ENCODE results near the gene PARP4. TPM values are rescaled to one million over a fixed set of nuclear protein-coding genes. Genes with fewer than 3 reads are reported as not detected.

PARP4 gene
- total and polyA plus RNA-seq, 2 donors (not counting 3 experiments of a cell fraction or from before 2014, with no cell fraction given): 37.1 to 71.7 TPM

DNA sequence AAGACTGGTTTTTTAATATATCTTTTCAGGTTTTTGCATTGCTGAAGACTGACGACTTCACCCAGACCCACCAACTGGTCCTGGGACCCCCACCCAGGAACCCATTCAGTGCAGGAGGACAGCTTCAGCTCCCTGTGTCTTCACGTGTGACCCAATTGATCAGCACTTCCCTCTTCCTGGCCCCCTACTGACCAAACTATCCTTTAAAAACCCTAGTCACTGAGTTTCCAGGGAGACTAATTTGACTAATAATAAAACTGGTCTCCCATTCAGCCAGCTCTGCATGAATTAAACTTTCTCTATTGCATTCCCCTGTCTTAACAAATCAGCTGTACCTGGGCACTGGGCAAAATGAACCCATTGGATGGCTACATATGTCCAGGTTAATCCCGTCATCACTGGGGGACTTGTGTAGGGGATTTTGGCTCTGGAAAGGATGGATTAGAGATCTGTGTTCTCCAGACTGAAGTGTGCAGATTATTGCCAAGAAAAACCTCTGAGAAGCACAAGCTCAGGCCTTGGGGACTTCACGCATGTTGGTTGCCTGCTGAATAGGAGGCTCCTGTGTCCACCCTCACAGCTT lies 16.3 kb upstream of the PARP4 start:
- no peaks in the 10 kb centered on the region for H3K36me3 ChIP-seq (ENCODE audit: control insufficient read depth in 2 of 2, extremely low read depth in 1 of 2, insufficient read depth in 2 of 2, low read length in 2 of 2)
- intact Hi-C loops (cut with micrococcal nuclease): no loop called here
- H4K20me1 ChIP-seq (replicated peaks; ENCODE audit: control insufficient read depth, extremely low read depth, insufficient read depth, low read length): no peaks in the 10 kb centered on the region
- no peak overlapping the region for H3K9ac ChIP-seq (replicated peaks; ENCODE audit: extremely low read depth, insufficient read depth, low read length)
- dilution Hi-C loops (cut with MboI; ENCODE audit: extremely low pct_ligation_motif_present, low sequenced_read_pairs): no loop called here
- no peak overlapping the region for H3K4me2 ChIP-seq (ENCODE audit: insufficient read depth, low read length)
- ChIA-PET CTCF (interaction anchor here (1.4 to 1.6 kb wide), 2 partner anchors 9 to 16 kb away, joined by 3 to 6 read pairs; partner anchors contain the start of gene PARP4), POLR2A (no interaction called here)
- no TSS peak for BruUV-seq (replicated peaks)
- no peak for FAIRE-seq
- peaks cover 16 to 53% of the 10 kb centered on the region in 2 experiments for H3K27me3 ChIP-seq (ENCODE audit: control insufficient read depth in 2 of 2, insufficient read depth in 2 of 2, low read length in 2 of 2)
- H2AFZ ChIP-seq (ENCODE audit: low read depth, low read length): no peak overlapping the region
- no peak for TF ChIP-seq GATA2 (IDR thresholded peaks at IDR 0.05; ENCODE audit: insufficient read depth, insufficient read length, low read depth, low read length)
- no peak for TF ChIP-seq FOS (IDR thresholded peaks at IDR 0.05; ENCODE audit: borderline replicate concordance, insufficient read depth, low read length)
- TF ChIP-seq MYC (IDR thresholded peaks at IDR 0.05; ENCODE audit: low read depth, low read length): no peak
- TF ChIP-seq, protein P1, sequence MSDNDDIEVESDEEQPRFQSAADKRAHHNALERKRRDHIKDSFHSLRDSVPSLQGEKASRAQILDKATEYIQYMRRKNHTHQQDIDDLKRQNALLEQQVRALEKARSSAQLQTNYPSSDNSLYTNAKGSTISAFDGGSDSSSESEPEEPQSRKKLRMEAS (IDR thresholded peaks at IDR 0.05; ENCODE audit: insufficient read depth, insufficient read length): no peak
- TF ChIP-seq POLR2AphosphoS5 (IDR thresholded peaks at IDR 0.05; ENCODE audit: insufficient read depth, low read depth, low read length): no peak
- TF ChIP-seq EZH2 (IDR thresholded peaks at IDR 0.05; ENCODE audit: borderline replicate concordance, low read depth, low read length, severe bottlenecking): no peak
- TF ChIP-seq CTCF (IDR thresholded peaks at IDR 0.05; ENCODE audit: extremely low read depth in 1 of 2, insufficient read depth in 1 of 2, low read depth in 1 of 2, low read length in 2 of 2): no peak
- no peak for TF ChIP-seq JUN (IDR thresholded peaks at IDR 0.05; ENCODE audit: borderline replicate concordance, insufficient read depth, insufficient read length, low read depth)
- TF ChIP-seq POLR2A (IDR thresholded peaks at IDR 0.05; ENCODE audit: low read depth, low read length): no peak
- no peaks in the 10 kb centered on the region for H3K9me1 ChIP-seq (replicated peaks; ENCODE audit: control insufficient read depth, extremely low read depth, insufficient read depth, low read length)
- no peaks in the 10 kb centered on the region for H3K4me1 ChIP-seq (ENCODE audit: control insufficient read depth, extremely low read depth, insufficient read depth, low read length)
- no peaks in the 10 kb centered on the region for H3K9me3 ChIP-seq (replicated peaks; ENCODE audit: control insufficient read depth, insufficient read depth, low read length)
- no peak for DNase-seq (ENCODE audit: low read depth, low spot score)
- H3K27ac ChIP-seq (ENCODE audit: insufficient read depth, low read depth, low read length): no peak overlapping the region
- H3K4me3 ChIP-seq (replicated peaks in 1 of 3; ENCODE audit: insufficient read depth in 1 of 3, low read depth in 1 of 3, low read length in 3 of 3): no peak overlapping the region
- H3K79me2 ChIP-seq (ENCODE audit: control insufficient read depth, insufficient read depth, low read length): no peaks in the 10 kb centered on the region

All from endothelial cell of umbilical vein (primary cell).